HG02884 (cell line): Measurements from ENCODE around the gene CNDP2.
"Not testable (repeated sequence)": the region's sequence is repeated elsewhere in the genome, so short reads cannot be mapped to it uniquely, and the experiment has no call there.

ENCODE experiments used
- ATAC-seq: cut with Tn5 transposase; IDR thresholded peaks from one replicate; pipeline ENCODE4 v1.9.1; 2021; ENCODE audit warnings: mild to moderate bottlenecking, moderate library complexity; ENCODE audit not compliant: unreplicated experiment

CNDP2 gene

GRCh38 chr18:74498712-74499627 lies 2.8 kb downstream of the CNDP2 start:
- peak; percentile 28 for ATAC-seq

- ATAC-seq: peak; percentile 32
These were observed 3.5 kb downstream of the CNDP2 start for GRCh38 chr18:74499633-74500032.

DNA sequence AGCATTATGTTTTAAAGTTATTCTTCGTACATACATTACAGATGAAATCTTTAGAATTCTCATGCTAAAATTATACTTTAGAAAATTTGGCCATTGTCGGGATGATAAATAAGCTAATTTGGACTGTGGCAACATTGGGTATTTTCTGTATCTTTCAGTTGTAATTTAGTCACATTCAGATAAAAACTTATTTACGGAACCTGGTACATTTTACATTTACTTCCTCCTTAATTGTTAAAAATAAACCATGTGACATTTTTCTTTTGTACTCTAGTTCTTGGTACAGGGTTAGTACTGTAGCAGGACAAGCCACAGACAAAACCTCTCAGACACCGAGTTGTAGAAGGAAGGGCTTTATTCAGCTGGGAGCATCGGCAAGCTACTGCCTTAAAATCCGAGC lies 4.2 kb downstream of the CNDP2 start:
- no peak for ATAC-seq

DNA sequence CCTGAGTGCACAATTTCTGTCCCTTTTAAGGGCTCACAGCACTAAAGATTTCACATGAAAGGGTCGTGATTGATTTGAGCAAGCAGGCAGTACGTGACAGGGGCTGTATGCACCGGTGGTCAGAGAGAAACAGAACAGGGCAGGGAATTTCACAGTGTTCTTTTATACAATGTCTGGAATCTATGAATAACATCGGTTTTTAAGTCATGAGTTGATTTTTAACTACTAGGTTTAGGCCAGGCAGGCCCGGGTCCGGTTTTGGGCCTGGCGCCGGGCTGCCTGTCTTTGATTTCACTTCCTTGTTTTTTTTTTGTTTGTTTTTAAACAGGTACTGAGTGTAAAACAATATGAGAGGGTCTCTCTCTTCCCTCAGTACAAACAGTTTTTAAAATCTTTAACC lies 4.6 kb downstream of the CNDP2 start:
- ATAC-seq: not testable (repeated sequence)

- ATAC-seq: no peak
These were observed 5.2 kb downstream of the CNDP2 start for GRCh38 chr18:74501386-74501785.

GRCh38 chr18:74503137-74503536 lies 7.0 kb downstream of the CNDP2 start:
- no peak for ATAC-seq

- no peak for ATAC-seq
These were observed 9.6 kb downstream of the CNDP2 start for GRCh38 chr18:74505776-74506175.

GRCh38 chr18:74506448-74507084 lies 10.4 kb downstream of the CNDP2 start:
- ATAC-seq: no peak

DNA sequence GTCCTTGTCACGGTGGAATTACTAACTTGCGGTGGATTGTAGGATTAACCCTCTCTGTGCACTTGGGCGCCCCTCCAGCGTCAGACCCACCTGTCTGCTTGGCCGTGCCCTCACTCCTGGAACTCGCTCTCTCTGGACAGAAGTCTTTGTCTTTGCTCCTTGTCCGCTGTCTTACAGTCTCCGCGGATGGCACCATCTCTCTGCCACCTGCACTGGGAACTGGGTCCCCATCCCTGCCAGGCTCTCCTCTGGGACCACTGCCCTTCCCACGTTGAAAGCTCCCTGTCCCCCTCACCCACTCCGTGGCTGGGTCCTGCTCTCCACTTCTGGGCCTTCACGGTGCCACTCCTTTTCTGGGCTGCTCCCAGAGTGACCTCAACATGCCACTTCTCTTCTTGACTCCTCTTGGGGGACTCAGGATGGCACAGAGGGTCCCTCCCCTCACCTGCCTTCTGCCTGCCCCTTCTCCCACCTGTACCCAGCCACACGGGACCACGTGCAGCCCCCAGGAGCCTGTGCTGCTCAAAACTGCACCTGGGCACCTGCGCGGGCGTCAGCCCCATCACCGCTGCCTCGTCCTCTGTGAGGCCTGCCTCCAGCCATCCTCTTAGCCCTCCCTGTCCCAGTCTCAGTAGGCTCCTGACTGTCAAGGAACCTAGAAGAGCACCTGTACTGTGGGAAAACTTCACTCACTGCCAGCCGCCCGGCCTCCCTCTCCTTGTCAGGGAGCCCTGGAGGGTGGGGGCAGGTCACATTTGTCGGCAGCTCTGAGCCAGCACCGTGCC lies 11.1 kb downstream of the CNDP2 start:
- no peak for ATAC-seq

DNA sequence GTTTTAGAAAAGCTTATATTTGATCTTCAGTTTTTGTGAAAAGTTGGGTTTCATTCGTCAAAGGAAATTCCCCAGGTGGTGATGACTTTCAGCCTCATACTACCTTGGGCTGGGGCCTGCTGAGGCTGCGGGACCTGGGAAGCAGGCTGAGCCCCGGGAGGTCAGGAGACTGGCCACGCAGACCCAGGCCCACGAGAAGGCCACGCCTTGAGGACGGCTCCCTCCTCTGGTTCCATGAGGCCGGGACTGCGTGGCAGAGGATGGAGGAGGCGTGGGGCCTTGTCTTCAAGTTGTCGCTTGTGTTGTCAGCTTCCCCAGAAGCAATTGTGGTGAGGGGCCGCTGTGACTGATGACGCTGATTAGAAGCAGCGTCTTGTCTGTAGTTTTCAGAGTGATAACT lies 11.8 kb downstream of the CNDP2 start:
- ATAC-seq: no peak

DNA sequence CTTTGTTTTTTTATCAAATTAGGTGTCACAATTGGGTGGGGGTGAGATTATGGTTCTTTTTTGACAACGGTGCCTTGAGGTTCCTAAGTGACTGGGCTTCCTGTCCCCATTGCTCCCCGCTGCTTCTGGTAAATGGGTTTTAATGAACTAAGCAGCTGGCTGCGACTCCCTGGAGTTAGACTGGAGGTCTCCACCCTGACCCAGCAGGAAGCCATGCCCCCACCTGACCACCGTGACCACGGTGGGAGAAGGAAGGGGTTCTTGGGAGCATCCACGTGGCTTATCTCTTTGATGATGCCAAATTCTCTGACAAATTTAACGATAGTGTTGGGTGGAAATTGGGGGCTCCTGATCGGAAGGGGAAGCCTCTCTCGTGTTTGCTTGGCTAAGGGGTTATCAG lies 12.2 kb downstream of the CNDP2 start:
- no peak for ATAC-seq

GRCh38 chr18:74508821-74509225 lies 12.7 kb downstream of the CNDP2 start:
- ATAC-seq: no peak

GRCh38 chr18:74509856-74510769 lies 13.9 kb downstream of the CNDP2 start:
- ATAC-seq: no peak

- ATAC-seq: no peak
These were observed 14.6 kb downstream of the CNDP2 start for GRCh38 chr18:74510770-74511095.

DNA sequence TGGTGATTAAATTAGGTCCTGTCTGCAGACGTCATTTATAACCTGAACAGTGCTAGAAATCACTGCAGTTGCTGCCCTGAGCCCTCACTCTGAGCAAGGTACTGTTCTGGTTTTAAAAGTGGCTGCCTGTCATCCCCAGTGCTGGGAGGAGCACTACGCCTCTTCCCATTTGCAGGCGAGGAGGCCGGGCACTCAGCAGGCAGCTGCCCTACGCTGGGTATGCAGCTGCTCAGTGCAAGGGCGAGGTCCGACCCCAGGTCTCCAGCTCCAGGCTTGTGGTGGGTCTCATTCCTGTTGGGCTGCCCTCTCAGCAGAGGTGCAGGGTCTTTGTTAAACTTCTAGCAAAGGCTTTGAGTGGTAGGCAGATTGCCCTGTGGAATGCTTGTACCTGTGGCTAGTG lies 15.7 kb downstream of the CNDP2 start:
- ATAC-seq: no peak

GRCh38 chr18:74512321-74513053 lies 16.3 kb downstream of the CNDP2 start:
- no peak for ATAC-seq

DNA sequence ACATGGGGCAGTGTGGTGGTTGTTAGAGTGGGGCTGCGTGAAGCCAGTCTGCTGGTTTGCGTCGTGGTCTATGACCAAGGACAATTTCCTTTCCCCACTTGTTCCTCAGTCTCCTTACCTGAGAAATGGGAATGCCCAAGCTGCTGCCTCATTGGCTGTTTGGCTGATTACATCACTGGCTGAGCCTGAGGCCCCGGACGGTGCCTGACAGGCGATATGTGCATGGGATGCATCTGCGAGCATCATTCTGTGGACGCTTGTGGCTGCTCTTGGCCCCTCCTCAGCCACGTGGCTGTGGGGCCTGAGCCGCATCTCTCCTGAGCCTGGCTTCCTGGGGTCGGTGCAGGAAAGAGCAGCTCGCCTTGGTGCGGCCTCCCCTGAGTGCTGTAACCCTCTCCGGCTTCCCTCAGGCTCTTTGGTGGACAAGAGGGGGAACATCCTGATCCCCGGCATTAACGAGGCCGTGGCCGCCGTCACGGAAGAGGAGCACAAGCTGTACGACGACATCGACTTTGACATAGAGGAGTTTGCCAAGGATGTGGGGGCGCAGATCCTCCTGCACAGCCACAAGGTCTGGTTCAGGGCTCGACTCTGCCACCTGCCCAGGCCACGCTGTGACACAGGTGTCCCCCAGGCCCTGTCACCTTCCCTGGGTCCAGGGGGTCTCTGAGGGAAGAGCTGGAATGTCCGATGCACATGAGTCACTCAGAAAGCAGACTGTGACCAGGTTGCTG lies 17.2 kb downstream of the CNDP2 start:
- no peak for ATAC-seq

GRCh38 chr18:74513883-74514205 lies 17.7 kb downstream of the CNDP2 start:
- no peak for ATAC-seq

DNA sequence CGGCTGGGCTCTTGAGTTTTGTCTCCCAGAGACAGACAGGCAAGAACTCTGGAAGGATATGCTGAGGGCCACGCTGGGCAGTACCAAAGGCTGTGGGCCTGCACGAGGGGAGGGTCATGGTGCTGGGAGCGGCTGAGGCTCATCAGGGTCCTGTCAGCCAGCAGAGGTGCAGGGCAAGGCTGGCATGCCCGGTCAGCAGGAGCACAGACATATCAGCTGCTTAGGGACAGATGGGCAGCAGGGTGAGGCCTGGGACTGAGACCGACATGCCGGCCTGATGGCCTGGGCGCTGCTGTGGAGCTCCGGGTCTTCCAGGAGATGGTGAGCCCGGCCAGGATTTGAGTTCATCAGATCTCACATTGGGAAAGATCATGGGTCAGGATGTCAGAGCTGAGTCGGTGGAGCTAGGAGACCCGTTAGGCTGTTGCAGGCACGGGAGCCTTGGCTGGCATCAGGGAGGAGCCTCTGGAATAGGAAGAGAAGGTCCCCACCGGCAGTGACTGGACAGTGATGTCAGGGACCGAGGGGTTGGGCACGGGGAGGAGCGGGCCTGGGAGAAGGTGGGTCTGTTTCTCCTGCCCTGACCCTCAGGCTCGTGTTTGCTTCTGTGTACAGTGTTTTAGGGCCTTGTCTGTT lies 18.8 kb downstream of the CNDP2 start:
- no peak for ATAC-seq
